ENCODE measurements around the gene OR7A17. TPM values are rescaled to one million over a fixed set of nuclear protein-coding genes. Genes with fewer than 3 reads are reported as not detected.

OR7A17 gene
- total RNA-seq, 1 donor from 2014 or later, result not detected

DNA sequence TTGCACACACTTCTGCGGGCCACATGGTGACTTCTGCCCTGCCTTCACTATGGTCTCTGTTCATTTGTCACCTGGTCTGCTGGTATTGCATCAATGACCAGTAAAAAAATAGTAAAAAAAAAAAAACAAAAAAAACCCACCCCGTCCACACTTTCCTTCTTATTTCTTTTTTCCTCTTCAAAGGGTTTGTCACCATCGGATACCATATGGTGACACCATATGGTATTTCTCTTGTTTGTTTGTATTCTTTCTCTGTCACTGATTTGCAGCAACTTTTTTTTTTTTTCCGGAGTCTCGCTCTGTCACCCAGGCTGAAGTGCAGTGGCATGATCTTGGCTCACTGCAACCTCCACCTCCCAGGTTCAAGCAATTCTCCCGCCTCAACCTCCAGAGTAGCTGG, 29.2 kb upstream of the OR7A17 start:
- Histone ChIP-seq H3K9me3 (ENCODE audit: low read depth) (peaks cover 4% of the 10 kb centered on the region), H3K4me1 (no peaks in the 10 kb centered on the region)
- no peaks in the 10 kb centered on the region for H3K9me3 Mint-ChIP-seq

DNA sequence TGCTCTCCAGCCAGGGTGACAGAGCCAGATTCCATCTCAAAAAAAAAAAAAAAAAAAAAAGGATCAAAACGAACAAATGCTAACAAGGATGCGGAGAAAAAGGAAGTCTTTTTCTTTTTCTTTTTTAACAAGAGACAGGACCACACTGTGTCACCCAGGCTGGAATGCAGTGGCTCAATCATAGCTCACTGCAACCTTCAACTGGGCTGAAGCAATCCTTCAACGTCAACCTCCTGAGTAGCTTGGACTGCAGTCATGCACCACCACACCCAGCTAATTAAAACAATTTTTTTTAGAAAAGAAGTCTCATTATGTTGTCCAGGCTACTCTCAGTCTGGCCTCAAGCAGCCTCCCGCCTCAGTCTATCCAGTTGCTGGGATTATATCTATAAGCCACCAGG, 20.8 kb upstream of the OR7A17 start:
- DNase-seq (ENCODE audit: low spot score), result no peak
- Mint-ChIP-seq H3K27ac (no peak overlapping the region), H3K4me1 (no peaks in the 10 kb centered on the region), H3K9me3 (no peaks in the 10 kb centered on the region), H3K36me3 (no peaks in the 10 kb centered on the region), H3K4me3 (no peak overlapping the region), H3K27me3 (ENCODE audit: insufficient read depth, low read depth) (peaks cover 10% of the 10 kb centered on the region)
- Histone ChIP-seq H3K4me1 (no peaks in the 10 kb centered on the region), H3F3A (ENCODE audit: low read depth) (no peaks in the 10 kb centered on the region), H3K79me2 (ENCODE audit: low read depth) (no peaks in the 10 kb centered on the region), H2AFZ (replicated peaks) (no peak overlapping the region), H3K9ac (no peak overlapping the region), H3K27me3 (no peaks in the 10 kb centered on the region), H3K4me2 (no peak overlapping the region), H4K20me1 (ENCODE audit: low read depth) (no peaks in the 10 kb centered on the region), H3K9me3 (ENCODE audit: low read depth) (peaks cover 3% of the 10 kb centered on the region), H3K27ac (no peak overlapping the region), H3K4me3 (no peak overlapping the region), H3K36me3 (no peaks in the 10 kb centered on the region)
- TF ChIP-seq CTCF (IDR thresholded peaks at IDR 0.05) (no peak), EZH2 (IDR thresholded peaks at IDR 0.05) (no peak), EZH2phosphoT487 (IDR thresholded peaks at IDR 0.05) (no peak)

More for the DNA sequence above, 29.2 kb upstream of the OR7A17 start:
- Histone ChIP-seq H3K9ac (no peak overlapping the region), H4K20me1 (ENCODE audit: low read depth) (no peaks in the 10 kb centered on the region), H2AFZ (replicated peaks) (no peak overlapping the region), H3F3A (ENCODE audit: low read depth) (no peaks in the 10 kb centered on the region), H3K36me3 (no peaks in the 10 kb centered on the region), H3K27ac (no peak overlapping the region), H3K4me2 (no peak overlapping the region), H3K4me3 (no peak overlapping the region), H3K27me3 (no peaks in the 10 kb centered on the region), H3K79me2 (ENCODE audit: low read depth) (no peaks in the 10 kb centered on the region)
- H3K27me3 Mint-ChIP-seq (ENCODE audit: insufficient read depth, low read depth), result peaks cover 6% of the 10 kb centered on the region
- H3K4me1 Mint-ChIP-seq, result no peaks in the 10 kb centered on the region
- no peaks in the 10 kb centered on the region for H3K36me3 Mint-ChIP-seq
- no peak overlapping the region for H3K4me3 Mint-ChIP-seq
- TF ChIP-seq EZH2phosphoT487 (IDR thresholded peaks at IDR 0.05) (no peak), EZH2 (IDR thresholded peaks at IDR 0.05) (no peak), CTCF (IDR thresholded peaks at IDR 0.05) (no peak)
- no peak overlapping the region for H3K27ac Mint-ChIP-seq
- DNase-seq (ENCODE audit: low spot score), result no peak

GRCh38 chr19:14901675-14902260, 15.8 kb upstream of the OR7A17 start:
- H3K4me3 Mint-ChIP-seq, result no peak overlapping the region

More at GRCh38 chr19:14901675-14902260, 15.8 kb upstream of the OR7A17 start:
- Mint-ChIP-seq H3K4me1 (no peaks in the 10 kb centered on the region), H3K27ac (no peak overlapping the region), H3K36me3 (no peaks in the 10 kb centered on the region), H3K9me3 (no peaks in the 10 kb centered on the region), H3K27me3 (ENCODE audit: insufficient read depth, low read depth) (peaks cover 13% of the 10 kb centered on the region)
- TF ChIP-seq EZH2phosphoT487 (IDR thresholded peaks at IDR 0.05) (no peak), CTCF (IDR thresholded peaks at IDR 0.05) (no peak), EZH2 (IDR thresholded peaks at IDR 0.05) (no peak)
- Histone ChIP-seq H3K79me2 (ENCODE audit: low read depth) (no peaks in the 10 kb centered on the region), H3K27ac (no peak overlapping the region), H3K36me3 (no peaks in the 10 kb centered on the region), H3K4me2 (no peak overlapping the region), H3K27me3 (no peaks in the 10 kb centered on the region), H3F3A (ENCODE audit: low read depth) (no peaks in the 10 kb centered on the region), H3K4me3 (no peak overlapping the region), H3K9me3 (ENCODE audit: low read depth) (peaks cover 3% of the 10 kb centered on the region), H3K9ac (no peak overlapping the region), H4K20me1 (ENCODE audit: low read depth) (no peaks in the 10 kb centered on the region), H3K4me1 (no peaks in the 10 kb centered on the region), H2AFZ (replicated peaks) (no peak overlapping the region)
- no peak for DNase-seq (ENCODE audit: low spot score)

All from neural progenitor cell (in vitro differentiated cells).